HepG2 (cell line): Measurements from ENCODE around the gene MEI1. TPM values are rescaled to one million over a fixed set of nuclear protein-coding genes. Genes with fewer than 3 reads are reported as not detected.

Experiments
- ARNTL ChIP-seq: sonication (generic); formaldehyde crosslinking; IDR thresholded peaks from 2 replicates; pipeline ENCODE4 v1.4.0; 2020; ENCODE audit warnings: mild to moderate bottlenecking, missing genetic modification reagents
- DPF2 ChIP-seq: sonication (generic); formaldehyde crosslinking; IDR thresholded peaks from 2 replicates; pipeline ENCODE4 v1.4.0; 2020; ENCODE audit warnings: mild to moderate bottlenecking, low read depth, missing genetic modification reagents, borderline replicate concordance
- ELF3 ChIP-seq: IDR thresholded peaks from 2 replicates; pipeline ENCODE4 v1.6.1; 2016; ENCODE audit warnings: missing genetic modification reagents, missing compliant biosample characterization
- FOXM1 ChIP-seq: sonication (generic); formaldehyde crosslinking; IDR thresholded peaks from 2 replicates; pipeline ENCODE4 v1.5.0; 2020; ENCODE audit warnings: missing genetic modification reagents
- HHEX ChIP-seq: IDR thresholded peaks from 2 replicates; pipeline ENCODE4 v1.6.1; 2016; ENCODE audit warnings: control low read depth
- KDM6A ChIP-seq: IDR thresholded peaks from 2 replicates; pipeline ENCODE4 v1.6.1; 2016; ENCODE audit warnings: low read depth
- KLF6 ChIP-seq: IDR thresholded peaks from 2 replicates; pipeline ENCODE4 v1.8.0; 2016; ENCODE audit warnings: missing biosample characterization, missing genetic modification reagents
- MAFG ChIP-seq: sonication (generic); formaldehyde crosslinking; IDR thresholded peaks from 2 replicates; pipeline ENCODE4 v1.5.1; 2020; ENCODE audit warnings: mild to moderate bottlenecking, missing genetic modification reagents
- MAFK ChIP-seq, 2 experiments: IDR thresholded peaks in 1 of 2; conservative IDR thresholded peaks in 1 of 2; 2 replicates each; pipeline ENCODE4 v1.6.1; 2011; ENCODE audit warnings: improper control_type of control experiment in 2 of 2, low read length in 2 of 2
- MAZ ChIP-seq, 2 experiments: sonication (generic) in 1 of 2; formaldehyde crosslinking in 1 of 2; IDR thresholded peaks; 2 replicates each; pipeline versions ENCODE4 v1.5.0 to v1.6.1; 2012 to 2020; ENCODE audit warnings: low read depth in 2 of 2, mild to moderate bottlenecking in 2 of 2, borderline replicate concordance in 1 of 2, improper control_type of control experiment in 1 of 2, low read length in 1 of 2, missing genetic modification reagents in 1 of 2, moderate library complexity in 1 of 2
- MED1 ChIP-seq: sonication (generic); formaldehyde crosslinking; IDR thresholded peaks from 2 replicates; pipeline ENCODE4 v1.4.0; 2020; ENCODE audit warnings: missing genetic modification reagents
- MXD3 ChIP-seq: IDR thresholded peaks from 2 replicates; pipeline ENCODE4 v1.6.1; 2016; ENCODE audit warnings: mild to moderate bottlenecking, missing biosample characterization, missing genetic modification reagents
- NCOA5 ChIP-seq: sonication (generic); formaldehyde crosslinking; IDR thresholded peaks from 2 replicates; pipeline ENCODE4 v1.4.0; 2020; ENCODE audit warnings: missing genetic modification reagents
- PHF20 ChIP-seq: sonication (generic); formaldehyde crosslinking; IDR thresholded peaks from 2 replicates; pipeline ENCODE4 v1.5.0; 2020; ENCODE audit warnings: mild to moderate bottlenecking, missing genetic modification reagents
- SKI ChIP-seq: fragments of 450-650 bp; IDR thresholded peaks from one replicate; pipeline ENCODE4 v1.6.1; 2018; ENCODE audit warnings: mild to moderate bottlenecking; ENCODE audit not compliant: partially characterized antibody
- SOX13 ChIP-seq, 3 experiments: fragments of 450-650 bp in 1 of 3; sonication (generic) in 1 of 3; formaldehyde crosslinking in 1 of 3; IDR thresholded peaks in 2 of 3; conservative IDR thresholded peaks in 1 of 3; 2 replicates each; pipeline versions ENCODE4 v1.5.0 to v1.6.1; 2016 to 2020; ENCODE audit warnings: antibody characterized with exemption in 1 of 3, mild to moderate bottlenecking in 1 of 3, missing compliant biosample characterization in 1 of 3, missing genetic modification reagents in 1 of 3, moderate library complexity in 1 of 3
- THRA ChIP-seq: sonication (generic); formaldehyde crosslinking; IDR thresholded peaks from 2 replicates; pipeline ENCODE4 v1.4.0; 2020; ENCODE audit warnings: missing genetic modification reagents, borderline replicate concordance
- ZBTB10 ChIP-seq: sonication (generic); formaldehyde crosslinking; IDR thresholded peaks from 2 replicates; pipeline ENCODE4 v1.4.0; 2020; ENCODE audit warnings: missing genetic modification reagents, borderline replicate concordance
- ZFX ChIP-seq: sonication (generic); formaldehyde crosslinking; IDR thresholded peaks from 2 replicates; pipeline ENCODE4 v1.4.0; 2020; ENCODE audit warnings: mild to moderate bottlenecking, low read depth, missing genetic modification reagents, moderate library complexity
- ZFY ChIP-seq: sonication (generic); formaldehyde crosslinking; IDR thresholded peaks from 2 replicates; pipeline ENCODE4 v1.4.0; 2020; ENCODE audit warnings: missing genetic modification reagents
- ZKSCAN5 ChIP-seq: sonication (generic); formaldehyde crosslinking; IDR thresholded peaks from 2 replicates; pipeline ENCODE4 v1.5.1; 2020; ENCODE audit warnings: mild to moderate bottlenecking, missing genetic modification reagents
- ZNF121 ChIP-seq: sonication (generic); formaldehyde crosslinking; IDR thresholded peaks from 2 replicates; pipeline ENCODE4 v1.5.0; 2020; ENCODE audit warnings: mild to moderate bottlenecking, missing genetic modification reagents
- ZNF234 ChIP-seq: sonication (generic); formaldehyde crosslinking; conservative IDR thresholded peaks from 2 replicates; pipeline ENCODE4 v1.5.1; 2020; ENCODE audit warnings: mild to moderate bottlenecking, missing genetic modification reagents
- ZNF510 ChIP-seq: sonication (generic); formaldehyde crosslinking; IDR thresholded peaks from 2 replicates; pipeline ENCODE4 v1.4.0; 2020; ENCODE audit warnings: low read depth, mild to moderate bottlenecking, missing genetic modification reagents
- ZNF547 ChIP-seq: sonication (generic); formaldehyde crosslinking; IDR thresholded peaks from 2 replicates; pipeline ENCODE4 v1.5.1; 2020; ENCODE audit warnings: mild to moderate bottlenecking, missing genetic modification reagents
- ZNF674 ChIP-seq: sonication (generic); formaldehyde crosslinking; IDR thresholded peaks from 2 replicates; pipeline ENCODE4 v1.5.0; 2020; ENCODE audit warnings: low read depth, mild to moderate bottlenecking, missing genetic modification reagents
- ZSCAN29 ChIP-seq: sonication (generic); formaldehyde crosslinking; conservative IDR thresholded peaks from 2 replicates; pipeline ENCODE4 v1.4.0; 2020; ENCODE audit warnings: mild to moderate bottlenecking, missing genetic modification reagents
- ZSCAN9 ChIP-seq: IDR thresholded peaks from 2 replicates; pipeline ENCODE4 v1.6.1; 2016; ENCODE audit warnings: borderline replicate concordance
- polyA plus RNA-seq, 8 experiments: library from polyadenylated mRNA; depleted of rRNA in 3 of 8; stranded (reverse) in 7 of 8; unstranded in 1 of 8; fragments of >200 nt; fragmentation: Illumina TruSeq in 4 of 8; extraction: Trizol in 4 of 8; gene quantifications; 2 replicates each; pipeline versions ENCODE4 v1.2.1 to v1.2.3, GENCODE V29; 2011 to 2016; ENCODE audit warnings: low read depth in 4 of 8, missing spikeins in 1 of 8, mixed read lengths in 1 of 8; ENCODE audit not compliant: insufficient read depth in 1 of 8
- total RNA-seq, 5 experiments: library from RNA; depleted of rRNA; stranded (reverse); fragments of >200 nt; fragmentation: Illumina TruSeq; extraction: Trizol; gene quantifications; 2 replicates each; pipeline ENCODE4 v1.2.3, GENCODE V29; 2016; ENCODE audit warnings: low read depth in 1 of 5

Gene MEI1
- total and polyA plus RNA-seq, 2 of the 13 experiments (the other 11 are each of a cell fraction or from before 2014, with no cell fraction given), result 0.75 to 1.9 TPM

GRCh38 chr22:41833369-41834004 is 134.2 kb downstream of the MEI1 start (continued):
- peak; percentile 44; the same call in 1 of the 2 replicates for TF ChIP-seq ZFX
- no peak for TF ChIP-seq MAFK (conservative IDR thresholded peaks at IDR 0.05 in 1 of 2, IDR thresholded peaks at IDR 0.05 in 1 of 2; ENCODE audit: low read length in 2 of 2)
- no peak for TF ChIP-seq MAFG (CRISPR knock-in tag)
- no peak for TF ChIP-seq DPF2
- TF ChIP-seq KDM6A (CRISPR knock-in tag), result no peak
- peak; percentile 48 for TF ChIP-seq ZNF547 (CRISPR knock-in tag)
- peak; percentile 71 for TF ChIP-seq ZFY
- TF ChIP-seq KLF6 (CRISPR knock-in tag), result no peak
- no peak for TF ChIP-seq ZSCAN9 (CRISPR knock-in tag)
- peak; percentile 78; the same call in 1 of the 2 replicates for TF ChIP-seq ZNF234
- 0 out of 2 replicates have a peak, but pooled peaks have one; percentile 71 for TF ChIP-seq FOXM1 (CRISPR knock-in tag)
- TF ChIP-seq PHF20, result no peak; the same call in 1 of the 2 replicates
- TF ChIP-seq SOX13 (IDR thresholded peaks at IDR 0.05), result no peak
- no peak for TF ChIP-seq SOX13 (CRISPR knock-in tag; conservative IDR thresholded peaks at IDR 0.05 in 1 of 2, IDR thresholded peaks at IDR 0.05 in 1 of 2)
- no peak for TF ChIP-seq ZKSCAN5 (CRISPR knock-in tag)
- TF ChIP-seq ZBTB10 (CRISPR knock-in tag), result no peak
- no peak for TF ChIP-seq ZNF121
- 0 out of 2 replicates have a peak, but pooled peaks have one; percentile 24 for TF ChIP-seq MXD3 (CRISPR knock-in tag)
- TF ChIP-seq NCOA5 (CRISPR knock-in tag), result no peak
- TF ChIP-seq ZNF510, result no peak
- no peak for TF ChIP-seq MAZ (IDR thresholded peaks at IDR 0.05; ENCODE audit: borderline replicate concordance, low read depth, low read length)
- no peak for TF ChIP-seq MAZ (CRISPR knock-in tag; IDR thresholded peaks at IDR 0.05; ENCODE audit: low read depth)
- TF ChIP-seq SKI, result no peak
- TF ChIP-seq ARNTL (CRISPR knock-in tag), result no peak
- no peak for TF ChIP-seq THRA (CRISPR knock-in tag)
- no peak for TF ChIP-seq ZSCAN29 (CRISPR knock-in tag)
- TF ChIP-seq HHEX (CRISPR knock-in tag), result no peak
- no peak for TF ChIP-seq ELF3 (CRISPR knock-in tag)
- peak; percentile 9 for TF ChIP-seq MED1
- no peak for TF ChIP-seq ZNF674 (CRISPR knock-in tag)
